H9 (cell line): ENCODE data around the gene DTNA. TPM values are rescaled to one million over a fixed set of nuclear protein-coding genes. Genes with fewer than 3 reads are reported as not detected.

Experiments
- DNase-seq: peaks from one replicate; pipeline ENCODE4 v3.0.0-alpha.2; 2017
- H2AFZ ChIP-seq: one replicate; pipeline ENCODE4 v1.6.1; 2013; ENCODE audit warnings: mild to moderate bottlenecking, low read length, control low read depth, moderate library complexity
- H2AK5ac ChIP-seq: 2 replicates; pipeline ENCODE4 v1.6.1; 2013; ENCODE audit warnings: low read length, control low read depth, mixed read lengths; ENCODE audit not compliant: insufficient read length
- H2BK120ac ChIP-seq: one replicate; pipeline ENCODE4 v1.6.1; 2013; ENCODE audit warnings: low read depth, mild to moderate bottlenecking, low read length, control low read depth, inconsistent platforms; ENCODE audit not compliant: poor library complexity, severe bottlenecking
- H2BK12ac ChIP-seq: 2 replicates; pipeline ENCODE4 v1.6.1; 2013; ENCODE audit warnings: low read length, control low read depth, mixed read lengths, low read depth; ENCODE audit not compliant: insufficient read length
- H2BK15ac ChIP-seq: 2 replicates; pipeline ENCODE4 v1.6.1; 2013; ENCODE audit warnings: low read depth, low read length, control low read depth
- H2BK20ac ChIP-seq: one replicate; pipeline ENCODE4 v1.6.1; 2013; ENCODE audit warnings: low read depth, mild to moderate bottlenecking, low read length, control low read depth, inconsistent platforms; ENCODE audit not compliant: poor library complexity, severe bottlenecking
- H2BK5ac ChIP-seq: 2 replicates; pipeline ENCODE4 v1.6.1; 2013; ENCODE audit warnings: low read length, control low read depth, mixed read lengths; ENCODE audit not compliant: insufficient read length
- H3K14ac ChIP-seq: 2 replicates; pipeline ENCODE4 v1.6.1; 2013; ENCODE audit warnings: low read length, control low read depth; ENCODE audit not compliant: insufficient read depth
- H3K18ac ChIP-seq: 2 replicates; pipeline ENCODE4 v1.6.1; 2013; ENCODE audit warnings: low read depth, mild to moderate bottlenecking, mixed read lengths, low read length, control low read depth; ENCODE audit not compliant: insufficient read length
- H3K23ac ChIP-seq: 2 replicates; pipeline ENCODE4 v1.6.1; 2013; ENCODE audit warnings: low read length, control low read depth, mixed read lengths, low read depth; ENCODE audit not compliant: insufficient read length
- H3K23me2 ChIP-seq: 2 replicates; pipeline ENCODE4 v1.6.1; 2013; ENCODE audit warnings: low read depth, mild to moderate bottlenecking, mixed read lengths, low read length, control low read depth; ENCODE audit not compliant: insufficient read length, poor library complexity, severe bottlenecking
- H3K27ac ChIP-seq: 2 replicates; pipeline ENCODE4 v1.5.1; 2013; ENCODE audit warnings: low read length, control low read depth, mixed read lengths, low read depth; ENCODE audit not compliant: insufficient read length
- H3K27me3 ChIP-seq: 2 replicates; pipeline ENCODE4 v1.6.1; 2013; ENCODE audit warnings: low read length, control low read depth, inconsistent platforms; ENCODE audit not compliant: insufficient read depth
- H3K4ac ChIP-seq: 2 replicates; pipeline ENCODE4 v1.6.1; 2013; ENCODE audit warnings: low read depth, mild to moderate bottlenecking, control low read depth, inconsistent platforms, low read length, moderate library complexity
- H3K4me1 ChIP-seq: 2 replicates; pipeline ENCODE4 v1.6.1; 2013; ENCODE audit warnings: low read length, control low read depth, inconsistent platforms; ENCODE audit not compliant: insufficient read depth
- H3K4me2 ChIP-seq: 2 replicates; pipeline ENCODE4 v1.6.1; 2013; ENCODE audit warnings: low read length, control low read depth, mixed read lengths; ENCODE audit not compliant: insufficient read length, insufficient read depth
- H3K56ac ChIP-seq: 2 replicates; pipeline ENCODE4 v1.6.1; 2013; ENCODE audit warnings: low read depth, mild to moderate bottlenecking, mixed read lengths, low read length, control low read depth; ENCODE audit not compliant: insufficient read length
- H3K79me1 ChIP-seq: 2 replicates; pipeline ENCODE4 v1.6.1; 2013; ENCODE audit warnings: low read depth, mild to moderate bottlenecking, moderate library complexity, low read length, control low read depth, inconsistent platforms; ENCODE audit not compliant: insufficient read depth, poor library complexity, severe bottlenecking
- H3K79me2 ChIP-seq: 2 replicates; pipeline ENCODE4 v1.6.1; 2013; ENCODE audit warnings: low read length, control low read depth, inconsistent platforms; ENCODE audit not compliant: insufficient read depth
- H3K9ac ChIP-seq: 2 replicates; pipeline ENCODE4 v1.6.1; 2013; ENCODE audit warnings: low read length, control low read depth, mixed read lengths; ENCODE audit not compliant: insufficient read length; ENCODE audit errors: extremely low read depth
- H3K9me3 ChIP-seq: one replicate; pipeline ENCODE4 v1.6.1; 2013; ENCODE audit warnings: low read depth, low read length, inconsistent platforms; ENCODE audit not compliant: control insufficient read depth
- H3T11ph ChIP-seq: one replicate; pipeline ENCODE4 v1.6.1; 2013; ENCODE audit warnings: mild to moderate bottlenecking, low read length, control low read depth, inconsistent platforms
- H4K20me1 ChIP-seq: one replicate; pipeline ENCODE4 v1.6.1; 2013; ENCODE audit not compliant: control insufficient read depth, insufficient read length, insufficient read depth
- H4K5ac ChIP-seq: 2 replicates; pipeline ENCODE4 v1.6.1; 2013; ENCODE audit warnings: low read depth, mild to moderate bottlenecking, mixed read lengths, low read length, control low read depth; ENCODE audit not compliant: insufficient read length
- H4K8ac ChIP-seq: replicated peaks from 2 replicates; pipeline ENCODE4 v1.6.1; 2013; ENCODE audit warnings: low read length, control low read depth, mixed read lengths, low read depth; ENCODE audit not compliant: insufficient read length
- H4K91ac ChIP-seq: 2 replicates; pipeline ENCODE4 v1.6.1; 2013; ENCODE audit warnings: low read depth, mild to moderate bottlenecking, moderate library complexity, mixed read lengths, low read length, control low read depth; ENCODE audit not compliant: insufficient read length
- H3K27ac Mint-ChIP-seq, 3 experiments: 2 replicates in 2 of 3; 3 replicates in 1 of 3; pipeline ENCODE4 v1.8.0; 2020 to 2021; ENCODE audit warnings: mixed read lengths in 3 of 3, mild to moderate bottlenecking in 1 of 3, moderate library complexity in 1 of 3
- H3K27me3 Mint-ChIP-seq: 2 replicates; pipeline ENCODE4 v1.8.0; 2021; ENCODE audit warnings: low read depth, mild to moderate bottlenecking, moderate library complexity, mixed read lengths
- H3K36me3 Mint-ChIP-seq, 3 experiments: 2 replicates in 2 of 3; 3 replicates in 1 of 3; pipeline ENCODE4 v1.8.0; 2020 to 2021; ENCODE audit warnings: low read depth in 3 of 3, mixed read lengths in 3 of 3; ENCODE audit not compliant: insufficient read depth in 1 of 3
- H3K4me1 Mint-ChIP-seq, 2 experiments: 2 replicates each; pipeline ENCODE4 v1.8.0; 2020; ENCODE audit warnings: mixed read lengths in 2 of 2
- H3K4me3 Mint-ChIP-seq, 2 experiments: 2 replicates in 1 of 2; 3 replicates in 1 of 2; pipeline ENCODE4 v1.8.0; 2020 to 2021; ENCODE audit warnings: mild to moderate bottlenecking in 2 of 2, mixed read lengths in 2 of 2, moderate library complexity in 1 of 2
- H3K9me3 Mint-ChIP-seq, 2 experiments: 2 replicates in 1 of 2; 3 replicates in 1 of 2; pipeline ENCODE4 v1.8.0; 2020; ENCODE audit warnings: mild to moderate bottlenecking in 2 of 2, mixed read lengths in 2 of 2, moderate library complexity in 1 of 2
- CTCF ChIP-seq: fragments of 200-600 bp; sonication (generic); conservative IDR thresholded peaks from 3 replicates; pipeline ENCODE4 v1.8.0; 2021; ENCODE audit warnings: antibody characterized with exemption, mild to moderate bottlenecking
- WGBS: extraction: QIAGEN DNeasy Blood & Tissue Kit; methylation state at CpG from one replicate; pipeline ENCODE4 v1.1.7; 2013; ENCODE audit warnings: missing lambda C conversion rate, low lambda C conversion rate, mixed read lengths; ENCODE audit not compliant: insufficient read length; ENCODE audit errors: extremely low coverage; 5-methylcytosine and 5-hydroxymethylcytosine counted together
- total RNA-seq: library from RNA; stranded (reverse); gene quantifications from 2 replicates; pipeline ENCODE4 v1.2.1, GENCODE V29; 2021

The DTNA gene
- total RNA-seq, 1 experiment from 2014 or later, result 25.5 TPM

DNA sequence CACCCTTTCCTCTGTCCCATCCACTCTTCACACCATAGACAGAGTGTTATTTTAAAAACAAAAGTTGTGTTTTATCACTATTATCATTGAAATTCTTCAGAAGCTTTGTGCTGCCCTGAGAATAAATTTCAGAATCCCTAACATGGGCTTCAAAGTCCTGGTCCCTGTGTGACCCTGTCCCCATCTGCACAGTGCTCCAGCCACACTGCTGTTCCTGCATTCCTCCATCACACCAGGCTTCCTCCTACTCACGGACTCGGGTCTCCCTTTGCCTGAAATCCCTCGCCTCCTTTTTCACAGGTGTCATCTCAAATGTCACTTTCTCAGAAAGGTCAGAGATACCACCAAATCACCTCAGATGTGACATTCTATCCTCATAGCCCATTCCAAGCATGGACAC is 8.2 kb upstream of the DTNA start:
- no peak overlapping the region for H3K18ac ChIP-seq
- no peak overlapping the region for H2BK20ac ChIP-seq
- no peak overlapping the region for H3K9ac ChIP-seq
- no peak overlapping the region for H3K4me2 ChIP-seq
- no peak overlapping the region for H3K56ac ChIP-seq
- WGBS, result no CpG with 5 or more reads among the region's 3 CpGs
- H2BK12ac ChIP-seq, result no peak overlapping the region
- no peak overlapping the region for H2BK15ac ChIP-seq
- H3K27me3 ChIP-seq, result no peaks in the 10 kb centered on the region
- no peak overlapping the region for H2BK120ac ChIP-seq
- peaks cover 11 to 13% of the 10 kb centered on the region in 2 experiments for H3K4me1 Mint-ChIP-seq
- no peak overlapping the region for H4K5ac ChIP-seq
- TF ChIP-seq CTCF, result no peak
- no peaks in the 10 kb centered on the region for H3K23me2 ChIP-seq
- no peak for DNase-seq
- H3K23ac ChIP-seq, result no peak overlapping the region
- H3K4ac ChIP-seq, result no peak overlapping the region
- H3K9me3 ChIP-seq, result no peaks in the 10 kb centered on the region
- no peaks in the 10 kb centered on the region for H4K20me1 ChIP-seq
- H3K4me3 Mint-ChIP-seq, result no peak overlapping the region
- no peak overlapping the region for H2AFZ ChIP-seq
- H3K27me3 Mint-ChIP-seq, result no peaks in the 10 kb centered on the region
- no peaks in the 10 kb centered on the region for H3K79me1 ChIP-seq
- no peak overlapping the region for H2AK5ac ChIP-seq
- no peak overlapping the region for H3K27ac Mint-ChIP-seq
- no peak overlapping the region for H3K27ac ChIP-seq
- no peak overlapping the region for H4K91ac ChIP-seq
- H3K9me3 Mint-ChIP-seq, result peaks cover 0 to 2% of the 10 kb centered on the region in 2 experiments; a peak in 3 of 5 replicates
- H2BK5ac ChIP-seq, result no peak overlapping the region
- no peak overlapping the region for H4K8ac ChIP-seq
- H3K14ac ChIP-seq, result no peak overlapping the region
- no peaks in the 10 kb centered on the region; the same call in 1 of the 2 replicates for H3K79me2 ChIP-seq
- H3K4me1 ChIP-seq, result peaks cover 7% of the 10 kb centered on the region
- no peak overlapping the region for H3T11ph ChIP-seq
- H3K36me3 Mint-ChIP-seq, result peaks cover 9 to 17% (median 12%) of the 10 kb centered on the region in 3 experiments; a peak in 6 of 7 replicates
